ENCODE data around the gene VPS45. TPM values are rescaled to one million over a fixed set of nuclear protein-coding genes. Genes with fewer than 3 reads are reported as not detected.
"Not testable (repeated sequence)": the region's sequence is repeated elsewhere in the genome, so short reads cannot be mapped to it uniquely, and the experiment has no call there.

Gene VPS45
- total RNA-seq, 1 donor from 2014 or later, result 37.4 TPM

DNA sequence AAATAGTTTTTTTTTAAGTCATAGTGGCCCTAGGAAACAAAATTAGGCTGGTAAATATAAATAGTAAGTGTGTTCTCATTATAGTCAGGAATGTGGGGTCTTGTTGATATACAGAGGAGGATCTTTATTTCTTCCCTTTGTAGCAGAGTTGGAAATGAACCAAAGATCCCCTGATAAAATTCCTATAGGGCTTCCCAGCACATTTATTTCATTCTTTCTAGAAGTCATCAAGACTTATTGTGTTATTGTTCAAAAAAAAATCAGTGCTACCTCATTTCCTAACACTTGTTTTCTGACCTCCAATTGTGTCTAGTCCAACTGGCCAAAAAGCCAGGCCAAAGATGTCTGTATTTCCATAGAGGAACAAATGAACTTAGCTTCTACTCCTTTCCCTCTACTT, 74.5 kb downstream of the VPS45 start:
- H3K9me3 ChIP-seq, result no peaks in the 10 kb centered on the region
- ATAC-seq, result no peak
- no peaks in the 10 kb centered on the region for H3K4me1 ChIP-seq
- H3K36me3 ChIP-seq, result no peaks in the 10 kb centered on the region
- DNase-seq, result no peak
- TF ChIP-seq, protein P1, sequence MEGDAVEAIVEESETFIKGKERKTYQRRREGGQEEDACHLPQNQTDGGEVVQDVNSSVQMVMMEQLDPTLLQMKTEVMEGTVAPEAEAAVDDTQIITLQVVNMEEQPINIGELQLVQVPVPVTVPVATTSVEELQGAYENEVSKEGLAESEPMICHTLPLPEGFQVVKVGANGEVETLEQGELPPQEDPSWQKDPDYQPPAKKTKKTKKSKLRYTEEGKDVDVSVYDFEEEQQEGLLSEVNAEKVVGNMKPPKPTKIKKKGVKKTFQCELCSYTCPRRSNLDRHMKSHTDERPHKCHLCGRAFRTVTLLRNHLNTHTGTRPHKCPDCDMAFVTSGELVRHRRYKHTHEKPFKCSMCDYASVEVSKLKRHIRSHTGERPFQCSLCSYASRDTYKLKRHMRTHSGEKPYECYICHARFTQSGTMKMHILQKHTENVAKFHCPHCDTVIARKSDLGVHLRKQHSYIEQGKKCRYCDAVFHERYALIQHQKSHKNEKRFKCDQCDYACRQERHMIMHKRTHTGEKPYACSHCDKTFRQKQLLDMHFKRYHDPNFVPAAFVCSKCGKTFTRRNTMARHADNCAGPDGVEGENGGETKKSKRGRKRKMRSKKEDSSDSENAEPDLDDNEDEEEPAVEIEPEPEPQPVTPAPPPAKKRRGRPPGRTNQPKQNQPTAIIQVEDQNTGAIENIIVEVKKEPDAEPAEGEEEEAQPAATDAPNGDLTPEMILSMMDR (IDR thresholded peaks at IDR 0.05), result no peak
- no peak overlapping the region for H3K27ac ChIP-seq
- intact Hi-C loops (cut with DNase I), result no loop called here
- H3K27me3 ChIP-seq, result no peaks in the 10 kb centered on the region
- H3K4me3 ChIP-seq, result no peak overlapping the region

DNA sequence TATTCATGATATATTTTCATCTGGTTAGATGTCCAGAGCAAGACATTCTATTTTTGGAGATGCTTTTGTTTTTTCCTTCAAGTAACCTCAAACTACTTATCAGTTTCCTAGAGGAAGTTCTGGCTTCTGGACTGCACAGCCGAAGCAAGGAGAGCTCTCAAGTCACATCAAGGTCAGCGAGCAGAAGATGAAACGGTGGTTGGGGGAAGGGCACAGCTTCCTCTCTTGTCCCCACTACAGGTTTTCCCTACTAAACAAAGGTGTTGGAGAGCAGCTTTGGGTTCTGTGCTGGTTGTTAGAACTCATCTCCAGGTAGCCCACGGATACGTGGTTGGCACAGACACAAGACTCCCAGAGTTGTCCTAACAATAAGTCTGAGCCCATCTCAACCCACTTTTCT, 77.0 kb downstream of the VPS45 start:
- ATAC-seq (no peak), DNase-seq (no peak)
- intact Hi-C loops (cut with DNase I), result no loop called here
- H3K4me1 ChIP-seq, result no peaks in the 10 kb centered on the region
- no peaks in the 10 kb centered on the region for H3K9me3 ChIP-seq
- TF ChIP-seq, protein P1 (IDR thresholded peaks at IDR 0.05), result no peak
- no peaks in the 10 kb centered on the region for H3K36me3 ChIP-seq
- no peak overlapping the region for H3K4me3 ChIP-seq
- H3K27me3 ChIP-seq, result no peaks in the 10 kb centered on the region
- H3K27ac ChIP-seq, result no peak overlapping the region

DNA sequence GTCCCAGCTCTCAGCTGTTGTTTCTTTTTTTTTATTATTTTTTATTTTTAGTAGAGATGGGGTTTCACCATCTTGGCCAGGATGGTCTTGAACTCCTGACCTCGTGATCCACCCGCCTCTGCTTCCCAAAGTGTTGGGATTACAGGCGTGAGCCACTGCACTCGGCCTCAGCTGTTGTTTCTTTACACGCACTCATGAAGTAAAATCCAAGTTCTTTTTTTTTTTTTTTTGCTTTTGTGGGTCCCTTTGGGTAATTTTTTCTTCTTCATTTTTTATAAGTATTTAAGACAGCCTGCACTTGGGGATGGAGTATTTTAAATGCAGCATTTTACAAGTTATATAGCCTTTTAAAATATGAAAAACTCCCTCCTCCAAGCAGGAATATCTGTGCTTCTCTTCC, 78.4 kb downstream of the VPS45 start:
- H3K4me1 ChIP-seq; ATAC-seq; intact Hi-C loops (cut with DNase I); H3K4me3 ChIP-seq; H3K9me3 ChIP-seq; H3K27me3 ChIP-seq; H3K27ac ChIP-seq; H3K36me3 ChIP-seq; DNase-seq: not testable (repeated sequence)

DNA sequence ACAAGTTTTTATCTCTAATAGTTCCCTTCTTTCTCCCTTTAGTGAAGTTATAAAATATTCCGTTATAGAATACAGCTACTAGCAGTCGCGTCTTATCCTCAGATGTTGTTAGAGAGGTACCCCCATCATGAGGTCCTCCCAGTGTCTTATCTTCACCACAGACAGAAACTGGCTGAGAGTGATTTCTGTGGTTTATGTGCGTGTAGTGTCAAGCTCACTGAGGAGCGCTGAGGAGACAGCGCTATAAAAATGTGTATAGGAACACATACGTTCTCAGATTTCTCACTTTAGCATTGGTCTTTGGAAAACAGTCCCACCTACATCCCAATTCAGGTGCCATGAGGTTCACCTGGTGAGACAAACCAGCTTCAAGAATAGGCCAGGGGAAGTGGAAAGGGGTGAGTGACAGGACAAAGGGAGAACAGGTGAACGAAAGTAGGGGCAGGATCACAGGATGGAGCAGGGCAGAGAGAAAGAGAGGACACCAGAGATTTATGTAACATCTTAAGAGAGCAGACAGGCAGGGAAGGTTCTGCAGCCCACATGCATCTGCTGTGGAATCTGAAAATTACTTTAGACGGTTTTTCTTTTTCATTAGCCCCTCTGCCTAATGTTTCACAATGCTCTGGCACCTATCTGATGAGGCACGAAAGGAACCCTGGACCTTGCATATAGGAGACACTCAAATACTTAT, 79.4 kb downstream of the VPS45 start:
- Histone ChIP-seq H3K4me3 (no peak overlapping the region), H3K9me3 (no peaks in the 10 kb centered on the region), H3K27ac (no peak overlapping the region), H3K27me3 (no peaks in the 10 kb centered on the region), H3K36me3 (no peaks in the 10 kb centered on the region), H3K4me1 (peaks cover 8% of the 10 kb centered on the region)
- no peak for DNase-seq
- no peak for ATAC-seq
- TF ChIP-seq, protein P1 (IDR thresholded peaks at IDR 0.05), result no peak
- intact Hi-C loops (cut with DNase I), result no loop called here

DNA sequence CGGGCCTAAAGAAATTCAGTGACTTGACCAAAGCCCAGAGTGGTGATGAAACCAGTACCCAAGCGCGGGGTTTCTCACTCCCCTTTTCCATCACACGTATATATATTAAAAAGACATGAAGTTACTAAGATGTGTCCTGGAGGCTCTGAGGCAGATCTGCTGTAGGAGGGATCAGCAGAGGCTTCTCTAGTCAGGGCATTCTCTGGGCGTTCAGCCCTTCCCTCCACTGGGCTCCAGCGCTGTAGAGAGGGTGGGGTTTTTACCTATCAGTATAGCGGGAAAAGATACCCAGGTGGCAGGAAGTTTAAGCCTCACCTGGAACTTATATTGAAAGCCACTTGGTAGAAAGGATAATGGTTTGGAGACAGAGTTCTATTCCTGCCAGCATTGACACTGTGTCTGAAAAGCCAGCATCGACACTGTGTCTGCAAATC, 81.3 kb downstream of the VPS45 start:
- TF ChIP-seq, protein P1 (IDR thresholded peaks at IDR 0.05), result no peak
- Histone ChIP-seq H3K27ac (peak overlapping the region; percentile 73), H3K36me3 (no peaks in the 10 kb centered on the region), H3K4me3 (peak overlapping the region; percentile 70), H3K4me1 (peaks cover 13% of the 10 kb centered on the region), H3K9me3 (no peaks in the 10 kb centered on the region), H3K27me3 (no peaks in the 10 kb centered on the region)
- no peak for DNase-seq
- intact Hi-C loops (cut with DNase I), result no loop called here
- no peak for ATAC-seq

DNA sequence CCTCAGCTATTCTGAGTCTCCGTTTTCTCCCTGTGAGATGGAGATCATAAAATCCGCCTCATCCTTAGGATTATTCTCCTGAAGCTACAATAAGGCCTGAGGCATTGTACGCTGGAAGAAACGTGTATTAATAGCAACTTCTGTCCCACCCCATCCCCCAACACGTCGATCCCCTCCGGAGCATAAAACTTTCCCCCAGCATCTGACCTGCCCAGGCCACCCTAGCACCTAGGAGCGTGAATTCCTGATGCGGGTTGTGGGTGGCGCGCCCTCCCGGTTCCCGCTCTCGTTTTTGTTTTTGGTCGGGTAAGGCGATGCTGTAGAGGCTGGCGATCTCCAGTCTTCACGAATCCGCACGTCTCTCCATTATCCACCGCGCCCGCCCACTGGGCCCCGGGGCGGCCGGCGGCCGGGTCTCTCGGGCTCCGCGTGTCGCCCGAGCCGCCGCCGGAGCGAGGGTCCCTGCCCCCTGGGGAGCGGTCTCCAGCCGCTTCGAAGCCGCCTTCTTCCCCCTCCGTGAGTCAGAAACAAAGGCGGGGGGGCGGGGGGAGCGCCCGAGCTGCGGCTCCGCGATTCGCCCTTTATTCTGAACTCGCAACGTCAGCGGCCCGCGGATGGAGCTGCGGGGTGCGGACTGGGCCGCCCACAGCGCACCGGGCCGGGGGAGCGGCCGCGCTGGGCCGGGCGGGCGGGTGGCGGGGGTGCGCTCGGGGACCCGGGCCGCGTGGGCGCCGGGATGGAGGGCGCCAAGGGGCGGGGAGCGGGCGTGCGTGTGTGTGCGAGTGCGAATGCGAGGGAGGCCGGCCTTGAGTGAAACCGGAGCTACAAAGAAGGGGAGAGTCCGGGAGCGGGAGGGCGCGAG, 81.9 kb downstream of the VPS45 start, which contains the start of gene PLEKHO1:
Gene PLEKHO1, plus strand, starts transcription at position 646 of the 862 bp plus-strand sequence. CDS start 342 bp downstream, outside the sequence.
- TF ChIP-seq, protein P1 (IDR thresholded peaks at IDR 0.05), result no peak
- H3K27ac ChIP-seq, result peak within 1 kb of the TSS; percentile 82
- peaks cover under 1% of the 10 kb centered on the region for H3K36me3 ChIP-seq
- H3K4me3 ChIP-seq, result peak within 1 kb of the TSS; percentile 70
- peaks cover 13% of the 10 kb centered on the region for H3K4me1 ChIP-seq
- no peaks in the 10 kb centered on the region for H3K27me3 ChIP-seq
- no peaks in the 10 kb centered on the region for H3K9me3 ChIP-seq
- intact Hi-C loops (cut with DNase I), result loop anchor here (10.0 kb wide), 1 partner anchor 75 kb away; no protein-coding TSS in a partner anchor
- DNase-seq, result peak; percentile 90
- ATAC-seq, result peak; percentile 87

Measured in upper lobe of right lung (tissue), 1 donor.